PC-3 (cell line): ENCODE data around the gene PRKRIP1. TPM values are rescaled to one million over a fixed set of nuclear protein-coding genes. Genes with fewer than 3 reads are reported as not detected.

Source experiments
- microRNA-seq: library from miRNA; unstranded; fragments of <30 nt; microRNA quantifications from one replicate; pipeline ENCODE4 v1.1.0, GENCODE V29; 2020; ENCODE audit not compliant: unreplicated experiment
- total RNA-seq: library from RNA; depleted of rRNA; stranded (reverse); fragments of >200 nt; gene quantifications from 2 replicates; pipeline ENCODE4 v1.2.3, GENCODE V29; 2014; rRNA removed

PRKRIP1 gene
- total RNA-seq, 1 experiment from 2014 or later = 28.9 TPM

Small RNAs within 50 kb of the gene (microRNA-seq; reads per million reads assigned to microRNA genes)
- gene MIR4467 = 18.8 reads per million, percentile 44 among the genes with 10 or more reads in this experiment
- 5.0 reads per million, percentile 22 among the genes with 10 or more reads in this experiment for gene MIR5090
- gene MIR548O = not detected

Other genes starting within 250 kb of the PRKRIP1 start
- gene SH2B2, start 109.5 kb upstream of the PRKRIP1 start, total RNA-seq = 8.8 and 10.7 TPM in 2 replicates
- not detected in 2 replicates for gene SPDYE6, start 39.9 kb upstream of the PRKRIP1 start, total RNA-seq
- 20.8 and 21.5 TPM in 2 replicates for gene ORAI2, start 37.2 kb downstream of the PRKRIP1 start, total RNA-seq
- 21.3 and 31.0 TPM in 2 replicates for gene ALKBH4, start 68.5 kb downstream of the PRKRIP1 start, total RNA-seq
- gene LRWD1, start 68.6 kb downstream of the PRKRIP1 start, total RNA-seq = 41.8 and 69.5 TPM in 2 replicates
- 71.6 and 101 TPM in 2 replicates for gene POLR2J, start 82.6 kb downstream of the PRKRIP1 start, total RNA-seq
- 10.2 and 17.2 TPM in 2 replicates for gene RASA4B, start 121.4 kb downstream of the PRKRIP1 start, total RNA-seq
- gene UPK3BL2, start 147.3 kb downstream of the PRKRIP1 start, total RNA-seq = 22.5 and 25.7 TPM in 2 replicates
- gene SPDYE2, start 154.9 kb downstream of the PRKRIP1 start, total RNA-seq = not detected in 2 replicates
- 14.5 and 35.2 TPM in 2 replicates for gene POLR2J3, start 176.2 kb downstream of the PRKRIP1 start, total RNA-seq
- gene RASA4, start 220.4 kb downstream of the PRKRIP1 start, total RNA-seq = 6.7 and 15.8 TPM in 2 replicates
- gene UPK3BL1, start 246.4 kb downstream of the PRKRIP1 start, total RNA-seq = 20.2 and 22.7 TPM in 2 replicates